GM19035 (cell line): ENCODE measurements around the gene CAPSL.
"Not testable (repeated sequence)": the region's sequence is repeated elsewhere in the genome, so short reads cannot be mapped to it uniquely, and the experiment has no call there.

Experiments used
- ATAC-seq: cut with Tn5 transposase; IDR thresholded peaks from one replicate; pipeline ENCODE4 v1.9.1; 2021; ENCODE audit not compliant: unreplicated experiment

CAPSL gene

GRCh38 chr5:35877655-35878054, 60.8 kb downstream of the CAPSL start:
- no peak for ATAC-seq

- no peak for ATAC-seq
These were observed 61.5 kb downstream of the CAPSL start for GRCh38 chr5:35876922-35877321.

GRCh38 chr5:35876454-35876853, 62.0 kb downstream of the CAPSL start:
- no peak for ATAC-seq

GRCh38 chr5:35870605-35871004, 67.8 kb downstream of the CAPSL start:
- no peak for ATAC-seq

GRCh38 chr5:35869685-35870277, 68.6 kb downstream of the CAPSL start:
- ATAC-seq = no peak

- no peak for ATAC-seq
These were observed 70.4 kb downstream of the CAPSL start for GRCh38 chr5:35867998-35868397.

- no peak for ATAC-seq
These were observed 75.3 kb downstream of the CAPSL start for GRCh38 chr5:35863159-35863558.

- ATAC-seq = no peak
These were observed 76.3 kb downstream of the CAPSL start for GRCh38 chr5:35862126-35862525.

- no peak for ATAC-seq
These were observed 76.7 kb downstream of the CAPSL start for GRCh38 chr5:35861718-35862117.

GRCh38 chr5:35860686-35861085, 77.7 kb downstream of the CAPSL start:
- ATAC-seq = no peak

GRCh38 chr5:35859101-35859661, 79.2 kb downstream of the CAPSL start:
- ATAC-seq = no peak

- no peak for ATAC-seq
These were observed 80.7 kb downstream of the CAPSL start for GRCh38 chr5:35857606-35858205.

GRCh38 chr5:35856765-35857351, 81.6 kb downstream of the CAPSL start, which contains the start of gene IL7R:
IL7R (plus strand) TSS chr5:35856891; CDS start chr5:35856978, 87 bp downstream.
- ATAC-seq = no peak

GRCh38 chr5:35856186-35856764, 82.1 kb downstream of the CAPSL start:
- not testable (repeated sequence) for ATAC-seq

GRCh38 chr5:35855187-35855586, 83.2 kb downstream of the CAPSL start:
- ATAC-seq = no peak
